CD4-positive, alpha-beta T cell treated with Interleukin-15 for 1 hour (primary cell): ENCODE results near the gene IL31RA.

ENCODE experiments used
- DNase-seq: peaks from one replicate; pipeline ENCODE4 v3.0.0-alpha.2; 2020

IL31RA gene

DNA sequence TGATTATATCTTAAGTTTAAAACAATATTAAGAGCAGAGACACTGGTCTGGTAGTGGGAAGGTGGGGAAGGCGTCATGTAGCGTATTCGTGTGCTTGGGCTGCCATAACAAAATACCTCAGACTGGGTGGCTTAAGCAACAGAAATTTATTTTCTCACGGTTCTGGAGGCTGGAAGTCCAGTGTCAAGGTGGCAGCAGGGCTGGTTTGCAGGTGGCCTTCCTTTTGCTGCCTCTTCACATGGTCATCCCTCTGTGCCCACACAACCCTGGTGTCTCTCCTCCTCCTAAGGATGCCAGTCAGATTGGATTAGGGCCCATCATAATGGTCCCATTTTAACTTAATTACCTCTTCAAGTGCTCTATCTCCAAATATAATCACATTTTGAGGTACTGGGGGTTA is 9.6 kb downstream of the IL31RA start:
- DNase-seq, result no peak

GRCh38 chr5:55864606-55865541 is 13.7 kb downstream of the IL31RA start:
- peak; percentile 20 for DNase-seq

GRCh38 chr5:55865831-55866230 is 14.7 kb downstream of the IL31RA start:
- DNase-seq, result no peak

DNA sequence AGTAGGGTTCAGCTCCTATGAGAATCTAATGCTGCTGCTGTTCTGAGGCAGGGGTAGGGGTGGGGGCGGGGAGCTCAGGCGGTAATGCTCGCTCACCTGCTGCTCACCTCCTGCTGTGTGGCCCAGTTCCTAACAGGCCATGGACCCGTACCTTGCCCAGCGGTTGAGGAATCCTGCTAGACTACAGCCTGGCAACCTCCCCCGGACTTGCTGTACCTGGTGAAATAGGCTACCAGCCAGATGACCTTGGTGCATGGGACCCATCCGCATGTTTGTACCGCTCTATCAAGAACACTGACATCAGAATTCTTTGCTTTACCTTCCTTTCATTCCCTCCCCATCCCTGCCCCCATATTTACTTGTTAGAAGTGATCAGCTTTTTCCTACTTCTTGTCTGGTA is 15.3 kb downstream of the IL31RA start:
- DNase-seq, result no peak

DNA sequence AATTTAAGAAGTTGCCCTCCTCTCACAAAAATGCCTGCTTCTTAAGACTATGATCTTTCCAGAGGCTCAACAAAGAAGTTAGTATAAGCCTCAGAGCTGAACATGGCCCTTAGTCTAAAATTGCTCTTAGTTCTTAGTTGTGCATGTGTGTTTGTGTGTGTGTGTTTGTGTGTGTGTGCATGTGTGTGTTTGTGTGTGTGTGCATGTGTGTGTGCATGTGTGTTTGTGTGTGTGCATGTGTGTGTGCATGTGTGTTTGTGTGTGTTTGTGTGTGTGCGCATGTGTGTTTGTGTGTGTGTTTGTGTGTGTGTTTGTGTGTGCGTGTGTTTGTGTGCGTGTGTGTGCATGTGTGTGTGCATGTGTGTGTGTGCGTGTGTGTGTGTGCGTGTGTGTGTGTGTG is 15.8 kb downstream of the IL31RA start:
- no peak for DNase-seq

DNA sequence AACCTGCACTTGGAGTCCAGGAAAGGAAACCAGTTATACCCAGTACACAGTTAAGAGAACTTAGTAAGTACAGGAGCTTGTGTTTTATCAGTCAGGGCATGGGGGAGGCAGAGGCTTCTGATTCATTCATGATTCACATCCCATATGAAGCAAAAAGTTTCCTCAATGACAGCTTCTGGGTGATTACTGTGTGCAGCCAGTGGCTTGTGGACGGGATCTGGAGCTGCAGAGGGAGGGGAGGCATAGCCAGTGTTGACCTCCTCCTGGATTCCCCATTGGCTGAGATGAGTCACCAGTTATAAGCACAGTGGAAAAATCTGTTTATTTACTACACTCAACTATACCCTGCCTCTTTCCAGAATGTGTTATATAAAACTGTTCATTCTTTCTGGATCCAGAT is 17.7 kb downstream of the IL31RA start:
- DNase-seq, result peak; percentile 54

DNA sequence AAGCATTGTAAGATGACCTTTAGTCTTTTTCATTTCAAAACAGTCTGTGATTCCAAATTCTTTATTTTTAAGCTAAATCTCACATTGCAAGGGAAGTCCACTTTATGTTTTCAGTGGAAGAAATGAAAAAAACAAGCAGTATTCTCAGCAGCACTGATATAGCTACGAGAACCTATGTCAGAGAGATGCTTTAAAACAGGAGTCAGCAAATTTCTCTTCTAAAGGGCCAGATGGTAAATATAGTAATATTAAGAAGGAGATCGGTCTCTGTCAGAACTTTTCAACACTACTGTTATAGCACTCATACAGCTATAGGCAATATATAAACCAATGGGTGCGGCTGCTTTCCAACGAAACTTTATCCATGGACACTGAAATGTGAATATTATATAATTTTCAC is 18.7 kb downstream of the IL31RA start:
- no peak for DNase-seq

- DNase-seq, result no peak
Measured at GRCh38 chr5:55873234-55873633, 22.1 kb downstream of the IL31RA start.

- DNase-seq, result no peak
Measured at GRCh38 chr5:55877655-55878054, 26.5 kb downstream of the IL31RA start.

DNA sequence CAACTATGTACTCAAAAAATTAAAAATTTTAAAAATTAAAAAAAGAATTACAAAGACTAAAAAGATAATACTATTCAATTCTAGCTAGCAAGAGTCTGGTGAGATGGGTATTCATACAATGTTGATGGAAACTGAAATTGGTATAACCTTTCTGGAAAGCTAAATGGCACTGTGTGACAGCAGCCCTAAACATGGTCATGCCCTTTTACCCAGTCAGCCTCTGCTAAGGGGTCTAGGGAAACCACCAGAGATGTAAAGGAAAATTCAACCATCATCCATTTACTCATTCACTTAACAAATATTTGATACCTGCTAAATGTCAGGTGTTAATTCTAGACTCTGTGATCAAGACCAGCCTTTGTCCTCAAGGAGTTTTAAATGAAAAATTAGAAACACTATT is 29.3 kb downstream of the IL31RA start:
- DNase-seq, result no peak

- DNase-seq, result no peak
Measured at GRCh38 chr5:55885359-55885758, 34.2 kb downstream of the IL31RA start.

- no peak for DNase-seq
Measured at GRCh38 chr5:55888205-55888604, 37.0 kb downstream of the IL31RA start.

GRCh38 chr5:55892479-55892878 is 41.3 kb downstream of the IL31RA start:
- no peak for DNase-seq

- DNase-seq, result no peak
Measured at GRCh38 chr5:55894135-55894534, 43.0 kb downstream of the IL31RA start.

DNA sequence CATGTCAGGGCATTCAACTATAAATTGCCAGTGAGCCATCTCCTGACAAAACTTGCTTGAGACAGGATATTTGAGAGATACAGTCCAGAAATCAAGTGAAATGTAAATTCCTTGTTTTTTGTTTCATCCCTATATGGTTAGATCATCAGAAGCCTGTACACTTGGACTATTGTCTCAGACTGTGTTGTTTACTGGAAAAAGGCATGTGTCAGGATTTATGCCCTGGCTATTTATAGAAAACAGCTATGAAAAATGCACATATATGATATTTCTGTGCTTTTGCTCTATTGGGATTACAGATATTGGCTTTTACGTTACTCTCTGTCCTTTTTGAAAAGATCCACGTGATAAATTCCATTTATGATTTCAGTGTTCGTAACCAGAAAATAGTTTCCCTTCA is 44.2 kb downstream of the IL31RA start:
- no peak for DNase-seq

- DNase-seq, result no peak
Measured at GRCh38 chr5:55896238-55896637, 45.1 kb downstream of the IL31RA start.

GRCh38 chr5:55896663-55897062 is 45.5 kb downstream of the IL31RA start:
- no peak for DNase-seq

- DNase-seq, result no peak
Measured at GRCh38 chr5:55897206-55897894, 46.2 kb downstream of the IL31RA start.

DNA sequence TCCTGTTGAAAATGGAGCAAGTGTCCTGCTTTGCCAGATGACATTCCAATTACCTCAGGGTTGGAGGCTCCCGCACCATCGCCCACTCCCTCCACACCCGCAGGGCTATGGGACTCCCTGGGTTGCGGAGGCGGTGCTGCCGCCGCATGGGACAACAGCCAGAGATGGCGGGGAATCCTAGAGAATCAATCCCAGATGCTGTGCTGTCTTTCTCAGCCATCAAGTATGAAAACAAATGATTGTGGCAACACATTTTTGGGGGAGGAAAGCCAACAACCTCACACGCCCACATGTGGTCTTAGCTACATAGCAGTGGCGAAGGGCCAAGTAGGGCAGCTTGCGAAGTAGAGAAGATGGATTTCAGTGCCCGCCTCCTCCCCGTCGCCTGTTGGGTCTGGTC is 46.7 kb downstream of the IL31RA start:
- no peak for DNase-seq

GRCh38 chr5:55899344-55899743 is 48.2 kb downstream of the IL31RA start:
- no peak for DNase-seq

DNA sequence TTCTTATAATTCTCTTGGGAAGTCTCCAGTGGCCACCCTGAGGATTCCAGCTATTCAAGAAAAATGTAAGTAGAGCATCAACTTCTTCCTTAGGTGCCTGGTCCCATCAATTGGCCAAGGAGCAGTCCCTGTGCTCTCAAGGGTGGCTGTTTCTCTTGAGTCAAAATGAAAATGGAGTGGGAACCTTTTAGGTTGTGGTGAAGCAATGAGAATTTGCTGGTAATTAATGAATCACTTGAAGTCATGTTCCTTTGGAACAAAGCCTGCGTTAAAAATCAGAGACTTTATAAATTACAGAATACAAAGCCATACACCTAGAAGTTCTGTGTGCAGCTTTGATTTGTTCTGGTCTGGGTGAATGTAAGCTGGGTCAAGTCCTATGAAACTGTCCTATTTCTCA is 48.9 kb downstream of the IL31RA start:
- no peak for DNase-seq

DNA sequence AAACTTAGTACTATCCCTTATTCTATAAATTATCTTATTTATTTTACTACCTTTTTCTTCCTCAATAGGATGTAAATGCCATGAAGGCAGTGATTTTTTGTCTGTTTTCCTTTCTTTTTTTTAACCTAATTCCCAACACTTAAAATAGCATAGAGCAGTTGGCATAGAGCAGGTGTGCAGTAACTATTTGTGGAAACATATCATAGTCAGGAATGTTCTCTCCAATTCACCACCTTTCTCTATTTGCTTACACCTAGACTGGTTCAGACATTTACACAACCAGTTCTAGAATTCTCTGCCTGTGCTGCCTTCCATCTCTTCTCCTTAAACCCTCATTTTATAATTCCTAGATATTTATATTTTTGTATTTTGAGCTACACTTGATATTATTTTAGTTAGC is 49.6 kb downstream of the IL31RA start:
- DNase-seq, result no peak

DNA sequence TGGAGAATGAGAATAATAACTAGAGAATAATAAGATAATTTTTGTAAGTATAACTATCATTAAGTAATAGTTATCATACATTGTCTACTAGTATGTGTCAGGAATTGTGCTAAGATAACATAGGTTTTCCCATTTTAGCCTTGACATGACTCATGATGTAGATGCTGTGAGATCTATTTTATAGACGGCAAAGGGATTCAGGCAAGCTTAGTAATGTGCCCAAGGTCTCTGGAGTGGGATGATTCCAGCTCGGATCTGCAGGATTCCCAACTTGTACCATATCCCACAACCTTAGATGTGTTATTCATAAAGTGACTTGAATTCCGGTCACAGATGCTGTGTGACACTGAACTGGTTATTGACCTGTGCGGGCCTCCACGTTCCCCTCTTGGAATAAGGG is 51.5 kb downstream of the IL31RA start:
- no peak for DNase-seq

DNA sequence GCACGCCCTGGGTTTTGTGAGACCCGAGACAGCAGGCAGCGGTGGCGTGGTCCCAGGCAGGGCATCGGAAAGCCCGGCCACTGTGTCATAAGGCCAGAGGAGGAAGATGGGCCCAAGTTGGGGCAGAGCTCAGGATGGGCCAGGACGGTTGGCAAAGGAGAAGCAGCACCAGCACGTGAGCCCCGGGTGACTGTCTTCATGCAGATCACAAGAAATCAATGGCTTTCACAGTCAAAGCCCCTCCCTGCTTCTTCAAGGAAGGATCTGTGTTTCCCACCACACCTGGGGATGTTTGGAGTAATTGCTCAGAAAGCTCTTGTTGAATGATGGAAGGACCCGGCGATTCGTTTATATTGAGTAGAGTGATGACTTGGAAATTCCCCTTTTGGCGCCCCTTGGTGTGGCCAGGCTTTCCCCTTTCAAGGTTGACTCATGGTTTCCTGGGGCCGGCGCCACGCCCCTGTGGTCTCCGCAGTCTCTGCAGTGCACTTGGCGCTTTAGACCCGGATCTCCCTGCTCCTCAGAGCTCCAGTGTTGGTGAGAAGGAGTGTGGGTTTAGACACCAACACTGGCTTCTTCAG is 52.1 kb downstream of the IL31RA start:
- DNase-seq, result peak; percentile 81
